ENCODE data around the gene MMP11. TPM values are rescaled to one million over a fixed set of nuclear protein-coding genes. Genes with fewer than 3 reads are reported as not detected.
"Not testable (repeated sequence)": the region's sequence is repeated elsewhere in the genome, so short reads cannot be mapped to it uniquely, and the experiment has no call there.

Gene MMP11
- total RNA-seq (2014; rRNA removed; shearing (Covaris generic)), result 8.2 and 10.3 TPM in 2 replicates

DNA sequence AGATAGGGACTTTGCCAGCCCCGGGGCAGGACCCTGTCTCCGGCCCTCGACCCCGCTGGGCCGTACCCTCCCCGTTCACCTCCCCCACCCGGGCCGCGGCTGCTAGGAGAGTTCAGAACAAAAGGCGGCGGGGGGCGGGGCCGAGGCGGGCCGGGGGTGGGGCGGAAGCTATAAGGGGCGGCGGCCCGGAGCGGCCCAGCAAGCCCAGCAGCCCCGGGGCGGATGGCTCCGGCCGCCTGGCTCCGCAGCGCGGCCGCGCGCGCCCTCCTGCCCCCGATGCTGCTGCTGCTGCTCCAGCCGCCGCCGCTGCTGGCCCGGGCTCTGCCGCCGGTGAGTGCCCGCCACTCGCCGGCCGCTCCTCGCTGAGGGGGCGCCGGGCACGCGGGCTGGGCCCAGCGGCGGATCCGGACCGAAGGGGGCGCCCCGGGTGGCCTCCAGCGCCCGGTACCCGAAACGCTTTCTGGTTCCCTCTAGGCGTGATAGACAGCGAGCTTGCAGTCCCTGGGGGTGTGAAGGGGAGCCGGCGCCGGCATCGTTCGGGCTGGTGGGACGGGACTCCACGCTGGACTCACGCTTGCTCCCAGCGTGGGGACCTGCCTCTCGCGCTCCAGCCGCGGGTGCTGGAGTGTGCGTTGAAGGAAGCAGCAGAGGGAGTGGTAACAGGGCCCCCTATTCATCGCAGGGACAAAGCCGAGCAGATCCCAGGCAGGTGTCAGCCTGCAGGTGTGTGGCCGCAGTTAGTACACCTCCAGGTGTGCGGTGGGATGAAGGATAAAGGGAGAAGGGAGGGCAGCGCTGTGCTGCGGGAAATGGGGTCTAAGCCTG is at the start of gene MMP11:
TSS of gene MMP11 (plus strand) at position 201 of the 825 bp plus-strand sequence. CDS start at position 223, 22 bp downstream.
- no peak for DNase-seq (ENCODE audit: low spot score)

DNA sequence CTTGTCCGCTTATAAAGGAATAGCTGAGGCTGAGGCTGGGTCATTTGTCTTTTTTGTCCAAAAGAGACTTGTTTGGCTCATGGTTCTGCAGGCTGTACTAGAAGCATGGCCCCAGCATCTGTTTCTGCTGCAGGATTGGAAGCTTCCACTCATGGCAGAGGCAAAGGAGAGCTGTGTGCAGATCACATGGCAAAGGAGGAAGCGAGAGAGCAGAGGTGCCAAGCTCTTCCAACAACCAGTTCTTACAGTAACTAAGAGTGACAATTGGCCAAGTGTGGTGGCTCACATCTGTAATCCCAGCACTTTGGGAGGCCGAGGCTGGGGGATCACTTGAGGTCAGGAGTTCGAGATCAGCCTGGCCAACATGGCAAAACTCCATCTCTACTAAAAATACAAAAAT is 44.5 kb upstream of the MMP11 start:
- not testable (repeated sequence) for DNase-seq (ENCODE audit: low spot score)

DNA sequence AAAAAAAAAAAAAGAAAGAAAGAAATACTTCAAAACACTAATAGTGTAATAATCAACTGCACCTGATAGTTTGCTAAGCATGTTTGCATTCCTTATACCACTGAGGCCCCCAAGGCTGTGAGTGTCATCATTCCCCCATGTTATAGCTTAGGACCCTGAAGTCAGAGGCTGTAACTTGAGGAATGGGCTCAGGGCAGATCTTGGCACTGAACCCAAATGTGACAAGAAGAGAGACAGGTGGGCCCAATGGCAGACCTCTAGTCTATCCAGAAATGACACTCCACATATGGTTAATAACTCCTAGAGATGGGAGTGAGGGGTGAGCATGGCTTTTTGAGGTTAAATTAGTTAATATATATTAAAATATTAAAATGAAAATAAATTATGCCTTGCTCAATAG is 35.0 kb upstream of the MMP11 start:
- no peak for DNase-seq (ENCODE audit: low spot score)

DNA sequence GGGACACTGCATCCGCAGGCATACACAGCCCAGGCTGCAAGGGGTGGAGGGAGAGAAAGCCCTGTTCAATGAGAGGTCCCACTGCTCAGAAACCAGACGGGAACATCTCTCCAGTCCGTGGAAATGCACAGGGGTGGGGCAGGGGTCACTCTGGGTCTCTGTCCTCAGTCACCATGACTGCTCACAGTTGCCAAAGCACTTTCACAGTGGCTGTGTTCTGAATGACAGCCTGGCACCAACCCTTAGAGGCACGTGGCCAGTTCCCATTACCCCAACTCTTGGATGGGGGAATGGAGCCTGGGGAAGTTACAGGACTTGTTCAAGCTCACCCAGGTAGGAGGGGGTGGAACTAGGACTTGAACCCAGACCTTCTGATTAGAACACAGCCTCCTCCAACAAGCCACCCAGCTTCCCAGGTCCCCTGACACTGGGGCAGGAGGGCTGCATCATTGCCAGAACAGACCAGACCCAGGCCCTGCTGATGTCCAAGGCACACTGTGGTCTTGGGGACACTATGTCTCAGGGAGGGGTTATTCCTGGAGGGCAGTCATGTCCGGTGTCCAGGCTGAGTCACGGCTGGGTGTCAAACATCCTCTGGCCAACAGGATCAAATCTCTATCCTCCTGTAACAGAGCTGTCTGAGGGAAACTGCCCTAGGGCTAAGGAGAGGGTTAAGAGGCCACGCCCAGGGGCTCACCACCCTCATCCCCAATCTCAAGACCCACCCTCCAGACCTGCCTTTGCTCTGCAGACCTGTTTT is 30.0 kb upstream of the MMP11 start:
- DNase-seq (ENCODE audit: low spot score), result no peak

GRCh38 chr22:23743303-23743705 is 29.3 kb upstream of the MMP11 start:
- no peak for DNase-seq (ENCODE audit: low spot score)

DNA sequence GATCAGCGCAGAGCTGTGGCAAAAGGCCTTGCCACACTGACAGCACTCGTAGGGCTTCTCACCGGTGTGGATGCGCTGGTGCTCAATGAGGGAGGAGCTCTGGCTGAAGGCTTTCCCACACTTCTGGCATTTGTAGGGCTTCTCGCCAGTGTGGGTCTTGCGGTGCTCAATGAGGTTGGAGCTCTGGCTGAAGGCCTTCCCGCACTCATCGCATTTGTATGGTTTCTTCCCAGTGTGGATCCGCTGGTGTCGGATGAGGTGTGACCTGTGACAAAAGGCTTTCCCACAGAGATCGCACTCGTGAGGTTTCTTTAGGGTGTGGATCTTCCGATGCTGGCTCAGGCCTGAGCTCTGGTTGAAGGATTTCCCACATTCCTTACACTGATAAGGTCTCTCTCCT is 28.6 kb upstream of the MMP11 start:
- DNase-seq (ENCODE audit: low spot score), result no peak

- DNase-seq (ENCODE audit: low spot score), result no peak
Observed at GRCh38 chr22:23744485-23744884, 28.2 kb upstream of the MMP11 start.

GRCh38 chr22:23745791-23746190 is 26.9 kb upstream of the MMP11 start:
- DNase-seq (ENCODE audit: low spot score), result no peak

- DNase-seq (ENCODE audit: low spot score), result no peak
Observed at GRCh38 chr22:23749841-23750301, 22.8 kb upstream of the MMP11 start.

DNA sequence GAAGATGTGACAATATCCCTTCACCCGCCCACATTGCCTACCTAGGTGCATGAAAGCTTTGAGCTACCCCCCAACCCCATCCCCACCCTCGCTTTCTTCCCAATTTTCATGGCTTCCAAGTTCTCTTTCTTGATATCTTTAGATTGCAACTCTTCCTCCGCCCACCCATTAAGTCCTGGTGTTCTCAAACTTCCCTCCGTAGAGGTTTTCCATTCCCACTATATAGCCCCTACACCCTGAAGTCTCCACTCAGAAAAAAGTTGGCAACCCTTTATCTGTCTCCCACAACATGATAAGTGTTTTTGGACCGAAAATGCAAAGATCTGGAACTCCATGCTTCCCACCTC is 22.3 kb upstream of the MMP11 start:
- no peak for DNase-seq (ENCODE audit: low spot score)

DNA sequence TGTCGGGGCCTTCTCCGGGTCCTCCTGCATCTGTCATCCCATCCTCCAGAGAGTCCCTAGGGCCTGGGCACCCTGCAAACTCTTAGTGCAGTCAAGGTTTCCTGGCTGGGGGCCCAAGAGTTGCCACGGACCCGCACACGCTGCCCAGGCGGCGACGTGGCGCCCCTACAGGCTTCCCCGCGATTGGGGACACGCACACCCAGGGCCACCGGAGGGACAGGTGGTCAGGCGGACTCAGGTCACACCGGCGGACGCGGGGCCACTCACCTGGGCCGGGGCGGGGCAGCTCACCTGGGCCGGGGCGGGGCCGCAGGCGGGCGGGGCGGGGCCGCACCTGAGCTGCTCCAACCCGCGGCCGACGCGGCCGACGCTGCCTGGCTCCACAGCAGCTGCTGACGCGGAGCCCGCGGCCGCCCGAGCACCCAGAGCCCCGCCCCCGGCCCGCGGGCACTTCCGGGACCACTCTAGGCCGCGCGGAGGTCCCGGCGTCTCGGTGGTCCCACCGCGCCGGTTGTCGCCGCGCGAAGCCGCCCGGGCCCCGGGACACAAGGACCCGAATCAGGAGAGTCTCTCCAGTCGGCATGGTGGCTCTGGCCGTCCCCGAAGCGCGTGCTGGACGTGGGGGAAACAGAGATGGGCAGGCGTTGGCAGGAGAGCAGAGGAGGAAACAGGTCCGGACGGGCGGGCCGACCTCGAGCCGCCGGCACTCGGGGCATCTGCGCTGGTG is 21.8 kb upstream of the MMP11 start, which contains the start of gene ZNF70:
TSS of gene ZNF70 (minus strand) at position 399 of the 727 bp plus-strand sequence. CDS start 5,972 bp downstream, outside the sequence.
- DNase-seq (ENCODE audit: low spot score), result peak; percentile 32

GRCh38 chr22:23751441-23751996 is 21.1 kb upstream of the MMP11 start:
- no peak for DNase-seq (ENCODE audit: low spot score)

GRCh38 chr22:23752090-23752691 is 20.5 kb upstream of the MMP11 start:
- no peak for DNase-seq (ENCODE audit: low spot score)

DNA sequence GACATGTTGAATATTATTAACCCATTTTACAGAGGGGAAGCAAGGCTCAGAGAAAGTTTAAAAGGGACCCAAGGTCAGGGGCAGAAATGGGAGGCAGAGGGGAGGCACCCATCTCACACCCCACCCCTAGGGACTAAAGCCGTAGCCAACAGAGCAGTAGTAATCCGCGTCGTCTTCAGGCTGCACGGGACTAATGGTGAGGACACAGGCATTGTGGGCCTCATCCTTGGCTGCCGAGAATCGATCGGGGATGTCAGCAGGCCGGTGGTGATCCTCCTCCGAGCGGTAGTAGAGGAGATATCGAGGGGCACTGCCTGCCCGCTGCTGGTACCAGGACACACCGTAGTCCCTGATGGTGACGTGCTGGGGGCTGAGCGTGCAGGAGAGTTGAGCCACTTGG is 19.9 kb upstream of the MMP11 start:
- no peak for DNase-seq (ENCODE audit: low spot score)

DNA sequence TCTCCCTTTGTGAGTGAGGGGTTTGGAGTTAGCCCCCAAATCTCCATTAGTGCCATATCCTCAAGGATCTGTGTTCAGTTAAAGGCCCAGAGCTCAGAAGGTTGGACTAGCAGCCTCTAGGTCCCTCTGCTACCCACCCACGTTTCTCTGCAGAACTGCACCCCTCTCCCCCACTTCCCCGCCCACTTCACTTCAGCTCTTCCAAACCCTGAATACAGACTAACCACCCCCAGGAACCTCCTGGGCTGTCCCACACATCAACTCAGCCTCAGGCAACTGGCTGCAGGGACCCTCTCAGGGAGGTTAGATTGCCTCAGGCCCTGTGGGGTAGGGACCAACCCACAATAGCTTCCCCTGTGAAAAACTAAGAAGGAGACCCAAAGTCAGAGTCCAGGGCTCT is 19.3 kb upstream of the MMP11 start:
- no peak for DNase-seq (ENCODE audit: low spot score)

GRCh38 chr22:23754220-23754919 is 18.3 kb upstream of the MMP11 start, which contains the start of gene VPREB3:
Gene VPREB3, minus strand, starts transcription at chr22:23754425. Its CDS starts 62 bp downstream, at chr22:23754363.
- no peak for DNase-seq (ENCODE audit: low spot score)

DNA sequence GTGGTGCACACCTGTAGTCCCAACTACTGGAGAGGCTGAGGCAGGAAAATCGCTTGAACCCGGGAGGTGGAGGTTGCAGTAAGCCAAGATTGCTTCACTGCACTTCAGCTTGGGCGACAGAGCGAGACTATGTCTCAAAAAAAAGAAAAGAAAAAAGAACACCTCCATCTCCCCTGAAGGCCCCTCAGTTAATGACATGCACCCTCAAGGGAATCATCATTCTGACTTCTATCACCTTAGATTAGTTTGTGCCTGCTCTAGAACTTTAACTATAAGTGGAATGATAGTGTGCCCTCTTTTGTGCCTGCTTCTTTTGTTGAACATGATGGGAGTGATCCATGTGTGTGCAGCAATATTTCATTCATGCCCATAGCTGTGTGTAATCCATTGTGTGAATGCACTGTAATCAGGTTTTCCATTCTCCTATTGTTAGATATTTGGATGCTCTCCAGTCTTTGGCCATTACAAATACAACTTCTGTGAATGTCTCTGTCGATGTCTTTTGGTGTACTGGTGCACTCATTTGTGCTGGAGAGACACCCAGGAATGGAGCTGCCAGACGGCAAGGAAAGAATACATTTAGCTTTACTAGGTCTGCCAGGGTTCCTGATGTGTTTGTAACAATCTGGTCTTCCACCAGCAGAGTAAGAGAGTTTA is 17.5 kb upstream of the MMP11 start:
- no peak for DNase-seq (ENCODE audit: low spot score)

GRCh38 chr22:23755711-23756110 is 16.9 kb upstream of the MMP11 start:
- DNase-seq (ENCODE audit: low spot score), result no peak

DNA sequence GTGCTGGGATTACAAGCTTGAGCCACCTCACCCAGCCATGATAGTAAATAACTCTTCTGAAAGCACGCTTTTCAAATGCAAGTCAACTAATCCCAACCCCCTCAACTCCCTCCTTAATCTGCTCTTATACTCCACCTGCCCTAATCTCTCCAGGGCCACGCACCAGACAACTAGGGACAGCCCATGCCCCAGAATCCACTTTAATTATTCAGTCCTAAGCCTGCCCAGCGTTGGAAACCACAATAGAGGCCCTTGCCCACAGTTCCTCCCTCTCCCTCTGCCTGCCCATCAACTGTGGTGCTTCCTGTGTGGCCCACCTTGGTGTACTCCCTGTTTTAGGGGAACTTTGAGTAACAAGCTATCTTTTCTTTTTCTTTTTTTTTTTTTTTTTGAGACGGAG is 15.8 kb upstream of the MMP11 start:
- no peak for DNase-seq (ENCODE audit: low spot score)

DNA sequence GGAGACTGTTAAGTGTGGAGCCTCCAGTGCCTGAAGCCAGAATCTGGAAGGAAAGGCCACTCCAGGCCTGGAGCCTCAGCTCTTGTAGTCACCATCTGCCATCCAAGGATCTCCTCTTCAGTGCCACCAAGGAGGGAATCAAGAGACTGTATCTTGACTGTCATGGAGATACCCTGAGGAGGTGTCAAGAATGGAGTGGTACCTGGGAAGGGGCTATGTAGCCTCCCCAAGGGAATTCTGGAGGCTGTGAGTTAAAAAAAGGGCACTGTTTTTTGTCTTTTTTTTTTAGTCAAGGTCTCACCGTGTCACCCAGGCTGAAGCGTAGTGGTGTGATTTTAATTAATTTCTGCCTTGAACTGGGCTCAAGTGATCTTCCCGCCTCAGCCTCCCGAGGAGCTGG is 13.1 kb upstream of the MMP11 start:
- no peak for DNase-seq (ENCODE audit: low spot score)
